Measurements from ENCODE around the gene OLA1.

DNA sequence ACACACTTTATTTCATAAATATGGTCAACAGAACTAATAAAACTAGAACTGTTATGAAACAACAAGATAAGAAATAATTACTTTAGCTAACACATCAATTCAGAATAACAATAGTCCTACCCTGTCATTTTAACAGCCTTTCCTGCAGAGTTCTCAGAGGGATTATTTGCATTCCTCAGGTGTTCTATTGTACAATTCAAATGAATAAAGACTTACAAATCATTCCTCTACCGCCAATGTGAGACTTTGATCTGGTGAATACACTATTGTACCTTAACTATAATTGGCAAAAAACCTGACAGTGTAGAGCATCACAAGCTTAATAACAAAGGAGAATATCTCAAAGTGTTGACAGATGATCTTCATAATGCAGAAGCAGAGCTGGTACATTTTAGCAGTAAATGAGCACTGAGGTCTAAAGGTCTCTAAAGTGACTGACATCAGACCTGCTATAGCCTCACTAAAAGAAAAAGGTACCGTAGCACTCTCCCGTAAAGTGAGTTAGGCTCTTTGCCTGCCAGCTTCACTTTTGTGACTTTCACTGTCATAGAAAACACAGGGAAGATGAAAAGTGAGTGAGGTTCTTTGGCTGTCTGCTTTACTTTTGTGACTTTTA, 164.4 kb downstream of the OLA1 start:
- TF ChIP-seq ZNF274 (IDR thresholded peaks at IDR 0.05; ENCODE audit: low read depth, low read length) (no peak), YY1 (IDR thresholded peaks at IDR 0.05; ENCODE audit: insufficient read depth, insufficient read length) (no peak), SUZ12 (IDR thresholded peaks at IDR 0.05; ENCODE audit: extremely low read depth, insufficient read depth, insufficient read length) (no peak)
